GM18508 (cell line): ENCODE results near the gene AFF2.

Experiments
- ATAC-seq: cut with Tn5 transposase; IDR thresholded peaks from one replicate; pipeline ENCODE4 v1.9.1; 2021; ENCODE audit warnings: moderate number of reproducible peaks; ENCODE audit not compliant: insufficient read depth, unreplicated experiment

The AFF2 gene

GRCh38 chrX:148813422-148813821 is 313.0 kb downstream of the AFF2 start:
- no peak for ATAC-seq

GRCh38 chrX:148813967-148814366 is 313.6 kb downstream of the AFF2 start:
- no peak for ATAC-seq

- no peak for ATAC-seq
These were observed 315.0 kb downstream of the AFF2 start for GRCh38 chrX:148815218-148815961.

- ATAC-seq = no peak
These were observed 323.6 kb downstream of the AFF2 start for GRCh38 chrX:148823986-148824385.

GRCh38 chrX:148825696-148826095 is 325.3 kb downstream of the AFF2 start:
- ATAC-seq = no peak

GRCh38 chrX:148836741-148837140 is 336.3 kb downstream of the AFF2 start:
- no peak for ATAC-seq

GRCh38 chrX:148850631-148851030 is 350.2 kb downstream of the AFF2 start:
- no peak for ATAC-seq

GRCh38 chrX:148854306-148854705 is 353.9 kb downstream of the AFF2 start:
- no peak for ATAC-seq

- ATAC-seq = no peak
These were observed 356.1 kb downstream of the AFF2 start for GRCh38 chrX:148856505-148856904.

- ATAC-seq = no peak
These were observed 365.1 kb downstream of the AFF2 start for GRCh38 chrX:148865277-148866210.

GRCh38 chrX:148867596-148867995 is 367.2 kb downstream of the AFF2 start:
- ATAC-seq = no peak

GRCh38 chrX:148871422-148872160 is 371.2 kb downstream of the AFF2 start:
- ATAC-seq = no peak

GRCh38 chrX:148872161-148872535 is 371.7 kb downstream of the AFF2 start:
- no peak for ATAC-seq

- ATAC-seq = no peak
These were observed 372.5 kb downstream of the AFF2 start for GRCh38 chrX:148872881-148873280.

- ATAC-seq = no peak
These were observed 374.3 kb downstream of the AFF2 start for GRCh38 chrX:148874636-148875246.

- ATAC-seq = no peak
These were observed 378.0 kb downstream of the AFF2 start for GRCh38 chrX:148878371-148878770.

- ATAC-seq = no peak
These were observed 384.8 kb downstream of the AFF2 start for GRCh38 chrX:148885203-148885602.

GRCh38 chrX:148893395-148893794 is 393.0 kb downstream of the AFF2 start:
- ATAC-seq = no peak

- ATAC-seq = no peak
These were observed 402.2 kb downstream of the AFF2 start for GRCh38 chrX:148902581-148902980.

- no peak for ATAC-seq
These were observed 402.8 kb downstream of the AFF2 start for GRCh38 chrX:148903176-148903575.
